ENCODE results near the gene HS3ST3B1. TPM values are rescaled to one million over a fixed set of nuclear protein-coding genes. Genes with fewer than 3 reads are reported as not detected.

HS3ST3B1 gene
- total and polyA plus RNA-seq, 12 donors = 0.73 to 5.9 (median 2.0) TPM

GRCh38 chr17:14317383-14317782 lies 16.5 kb downstream of the HS3ST3B1 start:
- Histone ChIP-seq H3K27me3 (peaks cover 0 to 20% (median 7%) of the 10 kb centered on the region in 7 donors), H3K36me3 (no peaks in the 10 kb centered on the region), H3K4me1 (peaks cover 0 to 18% (median 0%) of the 10 kb centered on the region in 9 donors), H3K27ac (no peak overlapping the region), H3K9me3 (no peaks in the 10 kb centered on the region), H3K4me3 (no peak overlapping the region)
- 68 to 70% methylated on average over 3 of the region's 3 CpGs for WGBS, 2 donors
- no peak for ATAC-seq
- no peak for DNase-seq
- intact Hi-C loops (cut with DNase I) = no loop called here
- no peak for TF ChIP-seq CTCF (IDR thresholded peaks at IDR 0.05)

DNA sequence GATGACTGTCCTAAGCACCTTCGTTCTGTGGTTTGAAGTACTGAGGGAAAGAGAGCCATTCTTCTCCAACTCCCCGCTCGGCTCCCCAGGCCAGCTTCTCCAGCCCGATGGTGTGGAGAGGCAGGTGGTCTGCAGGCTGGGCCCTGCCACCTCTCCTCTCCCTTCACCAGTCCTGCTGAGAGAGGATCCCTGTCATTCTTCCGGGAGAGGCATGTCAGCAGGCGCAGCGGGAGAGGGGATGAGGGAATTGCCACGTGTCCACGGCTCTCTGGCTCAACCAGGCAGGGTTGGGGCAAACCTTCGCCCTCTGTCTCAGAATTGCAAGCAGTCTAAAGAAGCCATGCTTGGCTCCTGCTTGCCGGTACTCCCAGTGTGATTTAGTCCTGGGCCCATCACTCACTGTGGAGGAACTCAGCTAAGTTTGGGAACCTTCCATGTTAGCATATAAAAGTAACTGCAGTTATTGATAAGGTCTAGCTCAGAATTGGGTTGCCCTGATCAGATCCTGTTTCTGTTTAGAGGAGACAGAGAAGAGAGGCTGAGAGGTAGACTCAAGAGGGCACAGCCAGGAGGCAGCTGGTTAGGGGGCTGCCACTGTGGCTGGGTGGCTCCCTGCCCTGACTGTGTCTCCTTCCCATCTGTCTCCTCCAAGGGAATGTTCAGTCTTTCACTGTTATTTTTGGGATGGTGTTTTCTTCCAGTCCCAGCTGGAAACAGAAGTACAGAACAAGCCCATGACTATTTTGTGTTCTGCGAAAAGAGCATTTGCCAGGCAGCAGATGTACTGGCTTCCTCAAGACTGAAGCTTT lies 17.4 kb downstream of the HS3ST3B1 start:
- WGBS, 2 donors = 56 to 59% methylated on average over 12 of the region's 12 CpGs
- H3K4me1 ChIP-seq = peaks cover 0 to 17% (median 0%) of the 10 kb centered on the region in 9 donors
- no peak for TF ChIP-seq CTCF (IDR thresholded peaks at IDR 0.05)
- no peaks in the 10 kb centered on the region for H3K36me3 ChIP-seq
- no peak overlapping the region for H3K27ac ChIP-seq
- H3K9me3 ChIP-seq = no peaks in the 10 kb centered on the region
- intact Hi-C loops (cut with DNase I) = no loop called here
- DNase-seq = no peak
- no peak overlapping the region for H3K4me3 ChIP-seq
- peaks cover 0 to 20% (median 7%) of the 10 kb centered on the region in 7 donors for H3K27me3 ChIP-seq
- peak in 4 of 8 donors; percentile 24 to 53 (median 47) for ATAC-seq

GRCh38 chr17:14318918-14319205 lies 18.0 kb downstream of the HS3ST3B1 start:
- DNase-seq (no peak), ATAC-seq (no peak)
- H3K27ac ChIP-seq = no peak overlapping the region
- no peaks in the 10 kb centered on the region for H3K36me3 ChIP-seq
- H3K27me3 ChIP-seq = peaks cover 0 to 20% (median 7%) of the 10 kb centered on the region in 7 donors
- no peak overlapping the region for H3K4me3 ChIP-seq
- H3K9me3 ChIP-seq = no peaks in the 10 kb centered on the region
- TF ChIP-seq CTCF (IDR thresholded peaks at IDR 0.05) = no peak
- intact Hi-C loops (cut with DNase I) = no loop called here
- WGBS, 2 donors = 81 to 88% methylated on average over 4 of the region's 4 CpGs
- H3K4me1 ChIP-seq = peaks cover 0 to 17% (median 0%) of the 10 kb centered on the region in 9 donors

GRCh38 chr17:14320098-14320497 lies 19.2 kb downstream of the HS3ST3B1 start:
- peaks cover 0 to 17% (median 0%) of the 10 kb centered on the region in 9 donors for H3K4me1 ChIP-seq
- no peak overlapping the region for H3K4me3 ChIP-seq
- no peaks in the 10 kb centered on the region for H3K36me3 ChIP-seq
- no peaks in the 10 kb centered on the region for H3K9me3 ChIP-seq
- WGBS, 2 donors = 97 to 98% methylated on average over 4 of the region's 4 CpGs
- H3K27me3 ChIP-seq = peaks cover 0 to 27% (median 7%) of the 10 kb centered on the region in 7 donors
- DNase-seq (no peak), ATAC-seq (no peak)
- intact Hi-C loops (cut with DNase I) = no loop called here
- H3K27ac ChIP-seq = no peak overlapping the region
- TF ChIP-seq CTCF (IDR thresholded peaks at IDR 0.05) = no peak
